HCT116 (cell line): ENCODE results near the gene PRKG1. TPM values are rescaled to one million over a fixed set of nuclear protein-coding genes. Genes with fewer than 3 reads are reported as not detected.

Experiments used
- ATAC-seq: fragments of 200-7000 bp; cut with Tn5 transposase; 2 replicates; pipeline ENCODE4 v1.9.1; 2020; ENCODE audit warnings: mild to moderate bottlenecking, moderate library complexity
- BruUV-seq: library from RNA; stranded (reverse); fragments of 400-500 nt; replicated peaks from 2 replicates; lab custom pipeline; 2021; lab: Mats Ljungman, UMichigan
- CTCF ChIA-PET: fragments of 300-600 bp; sonication (Branson Sonifier 250); formaldehyde crosslinking; loops from one replicate; lab custom pipeline; 2021; ENCODE audit warnings: antibody characterized with exemption; lab: Charles Lee
- POLR2A ChIA-PET: fragments of 300-600, 350-600 bp; sonication (Branson Sonifier 250); formaldehyde crosslinking; loops from one replicate; lab custom pipeline; 2021; ENCODE audit warnings: antibody characterized with exemption; lab: Charles Lee
- RAD21 ChIA-PET, 2 experiments: fragments of 300-600 bp; sonication (Branson Sonifier 250); formaldehyde crosslinking; loops; one replicate each; lab custom pipeline; 2023; ENCODE audit warnings: low total read pairs in 2 of 2; ENCODE audit not compliant: uncharacterized antibody in 2 of 2, unreplicated experiment in 2 of 2, low non-redundant PET in 1 of 2; lab: Charles Lee
- DNase-seq: peaks from one replicate; pipeline ENCODE4 v3.0.0-alpha.2; 2010; ENCODE audit warnings: low read depth, low spot score
- H2AFZ ChIP-seq: fragments of 200-600 bp; shearing (Covaris generic), sonication (generic); 2 replicates; pipeline ENCODE4 v1.6.1; 2017; ENCODE audit warnings: low read depth, mixed run types, mixed read lengths, antibody characterized with exemption, low read length; ENCODE audit not compliant: poor library complexity, severe bottlenecking
- H3K27ac ChIP-seq: 2 replicates; pipeline ENCODE4 v1.5.1; 2012; ENCODE audit warnings: low read depth, low read length
- H3K27me3 ChIP-seq: fragments of 200-600 bp; sonication (generic); 2 replicates; pipeline ENCODE4 v1.6.1; 2016; ENCODE audit warnings: mixed run types, low read length, mixed read lengths; ENCODE audit not compliant: insufficient read depth
- H3K36me3 ChIP-seq, 2 experiments: fragments of 200-500 bp in 1 of 2; fragments of 200-600 bp in 1 of 2; sonication (Bioruptor generic) in 1 of 2; sonication (generic) in 1 of 2; 2 replicates each; pipeline versions ENCODE4 v1.5.1 to v1.6.1; 2014 to 2016; ENCODE audit warnings: low read length in 2 of 2, inconsistent platforms in 1 of 2, mixed read lengths in 1 of 2, mixed run types in 1 of 2; ENCODE audit not compliant: insufficient read depth in 2 of 2, control insufficient read depth in 1 of 2
- H3K4me1 ChIP-seq, 2 experiments: fragments of 200-600 bp in 1 of 2; sonication (generic) in 1 of 2; 2 replicates each; pipeline versions ENCODE4 v1.5.1 to v1.6.1; 2012 to 2017; ENCODE audit warnings: low read length in 2 of 2, inconsistent platforms in 1 of 2, mild to moderate bottlenecking in 1 of 2, mixed read lengths in 1 of 2, mixed run types in 1 of 2, moderate library complexity in 1 of 2; ENCODE audit not compliant: insufficient read depth in 2 of 2, control insufficient read depth in 1 of 2
- H3K4me2 ChIP-seq: fragments of 200-600 bp; sonication (generic); 2 replicates; pipeline ENCODE4 v1.6.1; 2017; ENCODE audit warnings: mixed run types, low read length, mixed read lengths
- H3K4me3 ChIP-seq, 2 experiments: fragments of 200-600 bp in 1 of 2; sonication (generic) in 1 of 2; replicated peaks in 1 of 2; 2 replicates each; pipeline ENCODE4 v1.5.1; 2011 to 2016; ENCODE audit warnings: low read length in 2 of 2, control low read depth in 1 of 2, low read depth in 1 of 2, mild to moderate bottlenecking in 1 of 2, mixed read lengths in 1 of 2, mixed run types in 1 of 2
- H3K79me2 ChIP-seq: fragments of 200-600 bp; sonication (generic); 2 replicates; pipeline ENCODE4 v1.6.1; 2017; ENCODE audit warnings: mild to moderate bottlenecking, mixed run types, low read length, moderate library complexity, mixed read lengths; ENCODE audit not compliant: insufficient read depth
- H3K9ac ChIP-seq: fragments of 200-600 bp; sonication (generic); 2 replicates; pipeline ENCODE4 v1.6.1; 2016; ENCODE audit warnings: low read length, mixed read lengths
- H3K9me2 ChIP-seq: fragments of 200-600 bp; sonication (generic), shearing (Covaris generic); 2 replicates; pipeline ENCODE4 v1.6.1; 2017; ENCODE audit warnings: mixed run types, mild to moderate bottlenecking, moderate library complexity; ENCODE audit not compliant: insufficient read depth
- H3K9me3 ChIP-seq, 2 experiments: fragments of 200-500 bp in 1 of 2; fragments of 200-600 bp in 1 of 2; sonication (Bioruptor generic) in 1 of 2; sonication (generic) in 1 of 2; 2 replicates each; pipeline ENCODE4 v1.6.1; 2014 to 2017; ENCODE audit warnings: low read length in 2 of 2, mixed read lengths in 2 of 2, inconsistent platforms in 1 of 2, low read depth in 1 of 2, mild to moderate bottlenecking in 1 of 2, mixed run types in 1 of 2, moderate library complexity in 1 of 2; ENCODE audit not compliant: control insufficient read depth in 1 of 2, insufficient read depth in 1 of 2
- H4K20me1 ChIP-seq: fragments of 200-600 bp; sonication (generic), shearing (Covaris generic); 2 replicates; pipeline ENCODE4 v1.6.1; 2017; ENCODE audit warnings: mixed run types, mild to moderate bottlenecking, moderate library complexity; ENCODE audit not compliant: insufficient read depth
- ATF3 ChIP-seq: IDR thresholded peaks from 2 replicates; pipeline ENCODE4 v1.6.1; 2012
- EZH2 ChIP-seq: fragments of 200-600 bp; sonication (generic); IDR thresholded peaks from 2 replicates; pipeline ENCODE4 v1.6.1; 2017; ENCODE audit warnings: antibody characterized with exemption, mixed run types
- FOSL1 ChIP-seq: IDR thresholded peaks from 2 replicates; pipeline ENCODE4 v1.6.1; 2012; ENCODE audit warnings: low read depth
- MAX ChIP-seq: IDR thresholded peaks from 2 replicates; pipeline ENCODE4 v1.6.1; 2012
- RAD21 ChIP-seq: IDR thresholded peaks from 2 replicates; pipeline ENCODE4 v1.6.1; 2012; ENCODE audit warnings: low read depth, mild to moderate bottlenecking
- REST ChIP-seq: IDR thresholded peaks from 2 replicates; pipeline ENCODE4 v1.6.1; 2012; ENCODE audit warnings: low read depth
- YY1 ChIP-seq: IDR thresholded peaks from 2 replicates; pipeline ENCODE4 v1.6.1; 2011; ENCODE audit warnings: low read length, low read depth, moderate library complexity, mild to moderate bottlenecking; ENCODE audit not compliant: insufficient replicate concordance; ENCODE audit errors: extremely low read depth
- ZBTB33 ChIP-seq: IDR thresholded peaks from 2 replicates; pipeline ENCODE4 v1.6.1; 2011; ENCODE audit warnings: mild to moderate bottlenecking, low read length, moderate library complexity; ENCODE audit not compliant: insufficient replicate concordance; ENCODE audit errors: extremely low read depth
- ZFX ChIP-seq: fragments of 450-650 bp; IDR thresholded peaks from 2 replicates; pipeline ENCODE4 v1.6.1; 2017
- ZNF274 ChIP-seq: fragments of 200-500 bp; sonication (Bioruptor generic); IDR thresholded peaks from 2 replicates; pipeline ENCODE4 v1.6.1; 2014; ENCODE audit warnings: mild to moderate bottlenecking, low read depth, low read length, inconsistent platforms
- intact Hi-C: fragments of 100-400 bp; cut with micrococcal nuclease; formaldehyde crosslinking; loops from 2 replicates; pipeline ENCODE4 v1.10.0; 2022
- total RNA-seq: library from RNA; stranded (reverse); gene quantifications from one replicate; pipeline ENCODE4 v1.2.1, GENCODE V29; 2021; ENCODE audit not compliant: unreplicated experiment

Gene PRKG1
- total RNA-seq, 1 experiment from 2014 or later: 1.4 TPM

- ATAC-seq (no peak), DNase-seq (no peak)
- Histone ChIP-seq H3K9me3 (no peaks in the 10 kb centered on the region), H2AFZ (no peak overlapping the region), H3K4me3 (no peak overlapping the region), H3K9me2 (no peaks in the 10 kb centered on the region), H3K4me1 (no peaks in the 10 kb centered on the region), H3K9ac (no peak overlapping the region), H3K79me2 (no peaks in the 10 kb centered on the region), H3K36me3 (no peaks in the 10 kb centered on the region), H3K4me2 (no peak overlapping the region), H4K20me1 (no peaks in the 10 kb centered on the region), H3K27ac (no peak overlapping the region), H3K27me3 (no peaks in the 10 kb centered on the region)
- RAD21 ChIA-PET: no interaction called here
- CTCF ChIA-PET: no interaction called here
- intact Hi-C loops: no loop called here
- POLR2A ChIA-PET: no interaction called here
- BruUV-seq: no TSS peak
- TF ChIP-seq ZNF274 (no peak), ZBTB33 (no peak), REST (no peak), ZFX (no peak), EZH2 (no peak), RAD21 (no peak), YY1 (no peak), FOSL1 (no peak), MAX (no peak), ATF3 (no peak)
Observed at GRCh38 chr10:52276163-52276562, 1201.9 kb downstream of the PRKG1 start.
